H9 (cell line): ENCODE data around the gene FRK. TPM values are rescaled to one million over a fixed set of nuclear protein-coding genes. Genes with fewer than 3 reads are reported as not detected.

ENCODE experiments used
- DNase-seq: peaks from one replicate; pipeline ENCODE4 v3.0.0-alpha.2; 2017
- H2AFZ ChIP-seq: one replicate; pipeline ENCODE4 v1.6.1; 2013; ENCODE audit warnings: mild to moderate bottlenecking, low read length, control low read depth, moderate library complexity
- H2AK5ac ChIP-seq: 2 replicates; pipeline ENCODE4 v1.6.1; 2013; ENCODE audit warnings: low read length, control low read depth, mixed read lengths; ENCODE audit not compliant: insufficient read length
- H2BK120ac ChIP-seq: one replicate; pipeline ENCODE4 v1.6.1; 2013; ENCODE audit warnings: low read depth, mild to moderate bottlenecking, low read length, control low read depth, inconsistent platforms; ENCODE audit not compliant: poor library complexity, severe bottlenecking
- H2BK12ac ChIP-seq: 2 replicates; pipeline ENCODE4 v1.6.1; 2013; ENCODE audit warnings: low read length, control low read depth, mixed read lengths, low read depth; ENCODE audit not compliant: insufficient read length
- H2BK15ac ChIP-seq: 2 replicates; pipeline ENCODE4 v1.6.1; 2013; ENCODE audit warnings: low read depth, low read length, control low read depth
- H2BK20ac ChIP-seq: one replicate; pipeline ENCODE4 v1.6.1; 2013; ENCODE audit warnings: low read depth, mild to moderate bottlenecking, low read length, control low read depth, inconsistent platforms; ENCODE audit not compliant: poor library complexity, severe bottlenecking
- H2BK5ac ChIP-seq: 2 replicates; pipeline ENCODE4 v1.6.1; 2013; ENCODE audit warnings: low read length, control low read depth, mixed read lengths; ENCODE audit not compliant: insufficient read length
- H3K14ac ChIP-seq: 2 replicates; pipeline ENCODE4 v1.6.1; 2013; ENCODE audit warnings: low read length, control low read depth; ENCODE audit not compliant: insufficient read depth
- H3K18ac ChIP-seq: 2 replicates; pipeline ENCODE4 v1.6.1; 2013; ENCODE audit warnings: low read depth, mild to moderate bottlenecking, mixed read lengths, low read length, control low read depth; ENCODE audit not compliant: insufficient read length
- H3K23ac ChIP-seq: 2 replicates; pipeline ENCODE4 v1.6.1; 2013; ENCODE audit warnings: low read length, control low read depth, mixed read lengths, low read depth; ENCODE audit not compliant: insufficient read length
- H3K23me2 ChIP-seq: 2 replicates; pipeline ENCODE4 v1.6.1; 2013; ENCODE audit warnings: low read depth, mild to moderate bottlenecking, mixed read lengths, low read length, control low read depth; ENCODE audit not compliant: insufficient read length, poor library complexity, severe bottlenecking
- H3K27ac ChIP-seq: 2 replicates; pipeline ENCODE4 v1.5.1; 2013; ENCODE audit warnings: low read length, control low read depth, mixed read lengths, low read depth; ENCODE audit not compliant: insufficient read length
- H3K27me3 ChIP-seq: 2 replicates; pipeline ENCODE4 v1.6.1; 2013; ENCODE audit warnings: low read length, control low read depth, inconsistent platforms; ENCODE audit not compliant: insufficient read depth
- H3K4ac ChIP-seq: 2 replicates; pipeline ENCODE4 v1.6.1; 2013; ENCODE audit warnings: low read depth, mild to moderate bottlenecking, control low read depth, inconsistent platforms, low read length, moderate library complexity
- H3K4me1 ChIP-seq: 2 replicates; pipeline ENCODE4 v1.6.1; 2013; ENCODE audit warnings: low read length, control low read depth, inconsistent platforms; ENCODE audit not compliant: insufficient read depth
- H3K4me2 ChIP-seq: 2 replicates; pipeline ENCODE4 v1.6.1; 2013; ENCODE audit warnings: low read length, control low read depth, mixed read lengths; ENCODE audit not compliant: insufficient read length, insufficient read depth
- H3K56ac ChIP-seq: 2 replicates; pipeline ENCODE4 v1.6.1; 2013; ENCODE audit warnings: low read depth, mild to moderate bottlenecking, mixed read lengths, low read length, control low read depth; ENCODE audit not compliant: insufficient read length
- H3K79me1 ChIP-seq: 2 replicates; pipeline ENCODE4 v1.6.1; 2013; ENCODE audit warnings: low read depth, mild to moderate bottlenecking, moderate library complexity, low read length, control low read depth, inconsistent platforms; ENCODE audit not compliant: insufficient read depth, poor library complexity, severe bottlenecking
- H3K79me2 ChIP-seq: 2 replicates; pipeline ENCODE4 v1.6.1; 2013; ENCODE audit warnings: low read length, control low read depth, inconsistent platforms; ENCODE audit not compliant: insufficient read depth
- H3K9ac ChIP-seq: 2 replicates; pipeline ENCODE4 v1.6.1; 2013; ENCODE audit warnings: low read length, control low read depth, mixed read lengths; ENCODE audit not compliant: insufficient read length; ENCODE audit errors: extremely low read depth
- H3K9me3 ChIP-seq: one replicate; pipeline ENCODE4 v1.6.1; 2013; ENCODE audit warnings: low read depth, low read length, inconsistent platforms; ENCODE audit not compliant: control insufficient read depth
- H3T11ph ChIP-seq: one replicate; pipeline ENCODE4 v1.6.1; 2013; ENCODE audit warnings: mild to moderate bottlenecking, low read length, control low read depth, inconsistent platforms
- H4K20me1 ChIP-seq: one replicate; pipeline ENCODE4 v1.6.1; 2013; ENCODE audit not compliant: control insufficient read depth, insufficient read length, insufficient read depth
- H4K5ac ChIP-seq: 2 replicates; pipeline ENCODE4 v1.6.1; 2013; ENCODE audit warnings: low read depth, mild to moderate bottlenecking, mixed read lengths, low read length, control low read depth; ENCODE audit not compliant: insufficient read length
- H4K8ac ChIP-seq: replicated peaks from 2 replicates; pipeline ENCODE4 v1.6.1; 2013; ENCODE audit warnings: low read length, control low read depth, mixed read lengths, low read depth; ENCODE audit not compliant: insufficient read length
- H4K91ac ChIP-seq: 2 replicates; pipeline ENCODE4 v1.6.1; 2013; ENCODE audit warnings: low read depth, mild to moderate bottlenecking, moderate library complexity, mixed read lengths, low read length, control low read depth; ENCODE audit not compliant: insufficient read length
- H3K27ac Mint-ChIP-seq, 3 experiments: 2 replicates in 2 of 3; 3 replicates in 1 of 3; pipeline ENCODE4 v1.8.0; 2020 to 2021; ENCODE audit warnings: mixed read lengths in 3 of 3, mild to moderate bottlenecking in 1 of 3, moderate library complexity in 1 of 3
- H3K27me3 Mint-ChIP-seq: 2 replicates; pipeline ENCODE4 v1.8.0; 2021; ENCODE audit warnings: low read depth, mild to moderate bottlenecking, moderate library complexity, mixed read lengths
- H3K36me3 Mint-ChIP-seq, 3 experiments: 2 replicates in 2 of 3; 3 replicates in 1 of 3; pipeline ENCODE4 v1.8.0; 2020 to 2021; ENCODE audit warnings: low read depth in 3 of 3, mixed read lengths in 3 of 3; ENCODE audit not compliant: insufficient read depth in 1 of 3
- H3K4me1 Mint-ChIP-seq, 2 experiments: 2 replicates each; pipeline ENCODE4 v1.8.0; 2020; ENCODE audit warnings: mixed read lengths in 2 of 2
- H3K4me3 Mint-ChIP-seq, 2 experiments: 2 replicates in 1 of 2; 3 replicates in 1 of 2; pipeline ENCODE4 v1.8.0; 2020 to 2021; ENCODE audit warnings: mild to moderate bottlenecking in 2 of 2, mixed read lengths in 2 of 2, moderate library complexity in 1 of 2
- H3K9me3 Mint-ChIP-seq, 2 experiments: 2 replicates in 1 of 2; 3 replicates in 1 of 2; pipeline ENCODE4 v1.8.0; 2020; ENCODE audit warnings: mild to moderate bottlenecking in 2 of 2, mixed read lengths in 2 of 2, moderate library complexity in 1 of 2
- WGBS: extraction: QIAGEN DNeasy Blood & Tissue Kit; methylation state at CpG from one replicate; pipeline ENCODE4 v1.1.7; 2013; ENCODE audit warnings: missing lambda C conversion rate, low lambda C conversion rate, mixed read lengths; ENCODE audit not compliant: insufficient read length; ENCODE audit errors: extremely low coverage; 5-methylcytosine and 5-hydroxymethylcytosine counted together
- total RNA-seq: library from RNA; stranded (reverse); gene quantifications from 2 replicates; pipeline ENCODE4 v1.2.1, GENCODE V29; 2021
- TF ChIP-seq, protein P1 (sequence below): fragments of 200-600 bp; sonication (generic); conservative IDR thresholded peaks from 3 replicates; pipeline ENCODE4 v1.8.0; 2021; ENCODE audit warnings: antibody characterized with exemption, mild to moderate bottlenecking

Gene FRK
- total RNA-seq, 1 experiment from 2014 or later, result 0.15 TPM

DNA sequence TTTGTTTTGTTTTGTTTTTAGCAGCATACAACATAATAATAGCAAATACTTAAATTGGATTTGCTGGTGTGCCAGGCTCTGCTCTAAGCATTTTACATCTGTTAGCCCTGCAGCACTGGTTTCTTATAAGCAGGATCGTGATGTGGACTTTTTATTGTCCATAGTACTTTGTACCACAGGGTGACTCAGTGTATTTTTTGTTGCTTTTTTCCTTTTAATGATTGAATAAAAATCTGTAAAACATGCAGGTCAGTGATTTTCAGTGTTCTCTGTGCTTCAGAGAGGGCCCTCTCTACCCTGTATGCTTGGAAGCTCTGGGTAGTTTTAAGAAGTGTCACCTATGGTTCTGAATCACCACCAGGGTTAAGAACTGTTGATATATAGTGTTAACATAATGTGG is 43.9 kb upstream of the FRK start:
- Histone ChIP-seq H3K9me3 (no peaks in the 10 kb centered on the region), H3K79me2 (peaks cover 4% of the 10 kb centered on the region; the same call in 1 of the 2 replicates), H2BK20ac (no peak overlapping the region), H3K14ac (no peak overlapping the region), H2BK15ac (no peak overlapping the region), H3K56ac (no peak overlapping the region), H4K91ac (no peak overlapping the region), H2AFZ (no peak overlapping the region), H3K23ac (no peak overlapping the region), H2BK5ac (no peak overlapping the region), H2BK12ac (no peak overlapping the region), H4K20me1 (no peaks in the 10 kb centered on the region), H3T11ph (no peak overlapping the region), H3K27ac (no peak overlapping the region), H3K4me1 (peaks cover 10% of the 10 kb centered on the region), H3K4ac (no peak overlapping the region), H3K79me1 (no peaks in the 10 kb centered on the region), H2BK120ac (no peak overlapping the region), H3K18ac (no peak overlapping the region), H3K4me2 (no peak overlapping the region), H4K5ac (no peak overlapping the region), H3K27me3 (no peaks in the 10 kb centered on the region), H3K23me2 (no peaks in the 10 kb centered on the region), H4K8ac (no peak overlapping the region), H3K9ac (no peak overlapping the region), H2AK5ac (no peak overlapping the region)
- DNase-seq, result no peak
- peaks cover 7 to 35% (median 16%) of the 10 kb centered on the region in 3 experiments; a peak in 6 of 7 replicates for H3K36me3 Mint-ChIP-seq
- H3K4me1 Mint-ChIP-seq, result peaks cover 77 to 80% of the 10 kb centered on the region in 2 experiments
- no peaks in the 10 kb centered on the region; the same call in 1 of the 2 replicates for H3K27me3 Mint-ChIP-seq
- H3K9me3 Mint-ChIP-seq, result no peaks in the 10 kb centered on the region; a peak in 1 of 5 replicates
- H3K27ac Mint-ChIP-seq, result peak overlapping the region in 2 of 3 experiments; percentile 4 to 94; a peak in 1 of 7 replicates
- TF ChIP-seq, protein P1, sequence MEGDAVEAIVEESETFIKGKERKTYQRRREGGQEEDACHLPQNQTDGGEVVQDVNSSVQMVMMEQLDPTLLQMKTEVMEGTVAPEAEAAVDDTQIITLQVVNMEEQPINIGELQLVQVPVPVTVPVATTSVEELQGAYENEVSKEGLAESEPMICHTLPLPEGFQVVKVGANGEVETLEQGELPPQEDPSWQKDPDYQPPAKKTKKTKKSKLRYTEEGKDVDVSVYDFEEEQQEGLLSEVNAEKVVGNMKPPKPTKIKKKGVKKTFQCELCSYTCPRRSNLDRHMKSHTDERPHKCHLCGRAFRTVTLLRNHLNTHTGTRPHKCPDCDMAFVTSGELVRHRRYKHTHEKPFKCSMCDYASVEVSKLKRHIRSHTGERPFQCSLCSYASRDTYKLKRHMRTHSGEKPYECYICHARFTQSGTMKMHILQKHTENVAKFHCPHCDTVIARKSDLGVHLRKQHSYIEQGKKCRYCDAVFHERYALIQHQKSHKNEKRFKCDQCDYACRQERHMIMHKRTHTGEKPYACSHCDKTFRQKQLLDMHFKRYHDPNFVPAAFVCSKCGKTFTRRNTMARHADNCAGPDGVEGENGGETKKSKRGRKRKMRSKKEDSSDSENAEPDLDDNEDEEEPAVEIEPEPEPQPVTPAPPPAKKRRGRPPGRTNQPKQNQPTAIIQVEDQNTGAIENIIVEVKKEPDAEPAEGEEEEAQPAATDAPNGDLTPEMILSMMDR, result no peak
- H3K4me3 Mint-ChIP-seq, result no peak overlapping the region
- no CpG with 5 or more reads among the region's 1 CpG for WGBS
